Measurements from ENCODE around the gene PEPD.

The PEPD gene

DNA sequence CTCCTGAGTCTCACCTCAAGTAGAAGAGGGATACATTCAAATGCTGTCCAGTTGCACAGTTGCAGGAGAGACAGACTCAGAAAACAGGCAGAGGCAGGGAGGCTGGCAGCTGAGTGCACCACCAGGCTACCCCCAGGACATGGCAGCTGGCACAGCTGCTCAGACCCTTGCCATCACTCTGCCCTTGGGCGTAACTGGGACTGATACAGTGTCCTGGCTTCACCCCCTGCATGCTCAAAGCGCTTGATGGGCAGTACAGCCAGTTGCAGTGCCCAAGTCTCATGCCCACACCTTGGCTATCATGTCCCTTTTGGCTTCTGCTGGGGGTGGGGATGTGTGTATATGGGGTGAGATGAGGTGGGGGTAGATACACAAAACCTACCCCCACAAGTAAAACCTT, 5.5 kb upstream of the PEPD start:
- TF ChIP-seq ZNF274 (IDR thresholded peaks at IDR 0.05; ENCODE audit: low read depth, low read length), result no peak
- H3K4me3 ChIP-seq (ENCODE audit: low read length), result no peak overlapping the region

DNA sequence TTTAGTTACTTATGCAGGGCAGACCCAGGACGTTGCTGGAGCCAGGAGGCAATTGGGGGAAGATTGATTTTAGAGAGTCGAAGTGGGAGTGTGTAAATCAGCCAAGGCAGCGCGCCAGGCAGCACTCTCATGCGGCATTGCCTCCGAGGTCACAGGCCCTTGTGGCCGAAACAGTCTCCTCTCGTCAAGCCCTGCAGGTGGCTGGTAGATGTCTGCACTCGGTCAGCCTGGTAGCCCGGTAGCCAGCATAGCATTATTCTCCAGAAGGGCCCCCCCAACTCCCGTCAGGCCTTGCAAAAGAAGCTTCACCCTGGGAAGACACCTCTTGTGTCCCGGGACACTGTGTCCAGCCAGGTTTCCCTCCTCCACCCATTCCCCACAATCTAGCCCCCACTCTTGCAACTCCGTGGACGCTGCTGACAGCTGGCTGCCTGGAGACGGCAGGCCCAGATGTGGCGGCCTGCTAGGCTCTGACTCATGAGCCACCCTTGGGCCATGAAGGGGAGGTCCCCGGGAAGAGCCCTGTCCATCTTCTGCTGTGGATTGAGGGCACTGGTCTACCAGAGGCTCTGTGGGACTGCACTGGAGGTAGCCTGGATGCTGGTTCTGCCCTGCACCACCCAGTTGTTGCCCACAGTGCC, 2.6 kb upstream of the PEPD start:
- TF ChIP-seq ZNF274 (IDR thresholded peaks at IDR 0.05; ENCODE audit: low read depth, low read length), result no peak
- no peak overlapping the region for H3K4me3 ChIP-seq (ENCODE audit: low read length)

DNA sequence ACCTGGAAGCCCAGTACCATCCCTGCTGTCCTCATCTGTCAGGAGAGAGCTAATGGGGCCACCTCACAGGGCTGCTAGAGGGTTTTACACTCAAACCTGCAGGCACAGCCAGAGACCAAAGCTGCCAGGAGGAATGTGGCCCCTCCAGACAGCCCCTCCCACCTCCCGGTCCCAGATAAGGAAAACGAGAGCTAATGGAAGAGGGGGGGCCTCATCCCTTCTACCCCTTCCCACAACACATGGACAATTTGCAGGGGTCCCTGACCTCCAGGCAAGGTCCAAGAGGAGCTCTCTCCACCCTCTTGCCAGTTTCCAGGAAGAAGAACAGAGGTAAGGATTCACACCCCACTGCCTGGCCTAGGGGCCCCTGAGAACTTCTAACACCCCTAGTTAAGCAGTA, 1.6 kb upstream of the PEPD start:
- no peak for TF ChIP-seq ZNF274 (IDR thresholded peaks at IDR 0.05; ENCODE audit: low read depth, low read length)
- H3K4me3 ChIP-seq (ENCODE audit: low read length), result no peak overlapping the region

DNA sequence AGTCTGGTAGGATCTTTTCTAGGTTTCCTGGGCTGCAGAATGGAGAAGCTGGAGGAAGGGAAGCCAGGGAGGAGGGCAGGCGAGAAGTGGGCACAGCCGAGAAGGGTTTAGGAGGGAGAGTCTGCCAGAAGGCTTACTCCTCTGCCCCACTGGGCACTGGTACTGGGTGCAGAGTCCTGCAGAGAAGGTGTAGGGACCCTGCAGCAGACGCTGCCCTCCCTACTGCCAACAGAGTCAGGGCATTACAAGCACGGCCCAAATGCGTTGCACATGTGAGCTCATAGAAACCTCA, 726 bp upstream of the PEPD start:
- H3K4me3 ChIP-seq (ENCODE audit: low read length), result peak overlapping the region; percentile 67; the same call in 1 of the 2 replicates
- TF ChIP-seq ZNF274 (IDR thresholded peaks at IDR 0.05; ENCODE audit: low read depth, low read length), result no peak

DNA sequence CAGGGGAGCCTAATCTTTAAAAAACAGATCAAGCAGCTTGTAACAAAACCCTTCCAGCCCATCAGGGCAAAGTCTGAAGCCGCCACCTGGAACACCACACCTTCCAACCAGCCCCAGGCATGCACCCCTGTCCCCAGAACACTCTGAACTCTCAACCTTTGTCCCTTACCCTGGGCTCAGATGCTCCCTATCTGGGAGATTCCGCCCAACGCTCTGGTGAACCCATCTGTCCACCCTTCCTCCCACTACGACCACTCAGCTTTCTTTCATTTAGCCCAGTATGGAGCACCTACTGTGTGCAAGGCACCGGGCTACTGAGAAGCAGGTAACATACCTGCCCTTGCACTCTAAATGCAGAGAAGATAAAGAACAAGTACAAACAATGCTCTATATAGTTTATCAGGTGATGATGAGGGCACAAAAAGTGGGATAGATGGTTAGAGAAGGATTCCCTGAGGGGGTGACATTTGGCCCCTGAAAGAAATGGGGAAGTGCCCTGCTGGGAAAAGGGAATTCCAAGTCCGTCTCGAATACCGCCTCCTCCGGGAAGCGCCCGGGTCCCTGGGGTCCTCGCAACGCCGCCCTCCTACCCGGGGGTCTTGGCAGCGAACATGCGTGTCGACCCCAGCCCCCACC, 629 bp downstream of the PEPD start:
- peak overlapping the region; percentile 96 for H3K4me3 ChIP-seq (ENCODE audit: low read length)
- no peak for TF ChIP-seq ZNF274 (IDR thresholded peaks at IDR 0.05; ENCODE audit: low read depth, low read length)

DNA sequence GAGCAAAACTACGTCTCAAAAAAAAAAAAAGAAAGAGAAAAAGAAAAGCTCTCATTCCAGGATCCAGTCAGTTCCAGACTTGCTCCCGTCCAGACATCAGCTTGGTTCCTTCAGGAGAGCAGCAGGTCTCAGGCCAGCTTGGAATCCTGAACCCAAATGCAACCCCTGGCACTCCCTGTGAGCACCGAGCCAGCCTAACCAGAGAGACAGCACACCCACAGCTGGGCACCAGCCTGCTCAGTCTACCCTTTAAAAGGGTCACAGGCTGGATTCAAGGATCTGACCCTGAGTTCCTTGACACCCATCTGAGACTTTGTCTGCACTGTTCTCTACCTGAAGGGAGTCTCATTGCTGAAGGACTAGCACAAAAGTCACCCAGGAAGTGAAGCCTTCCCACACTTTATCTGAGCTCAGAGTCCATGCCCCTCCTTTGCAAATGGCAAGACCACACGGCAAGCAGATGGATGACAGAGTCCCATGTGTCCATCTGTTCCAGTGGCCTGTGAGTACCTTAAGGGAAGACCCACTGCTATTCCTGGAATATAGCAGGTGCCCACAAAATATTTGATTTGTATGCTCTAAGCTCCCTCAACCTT, 1.4 kb downstream of the PEPD start:
- no peak overlapping the region for H3K4me3 ChIP-seq (ENCODE audit: low read length)
- no peak for TF ChIP-seq ZNF274 (IDR thresholded peaks at IDR 0.05; ENCODE audit: low read depth, low read length)

DNA sequence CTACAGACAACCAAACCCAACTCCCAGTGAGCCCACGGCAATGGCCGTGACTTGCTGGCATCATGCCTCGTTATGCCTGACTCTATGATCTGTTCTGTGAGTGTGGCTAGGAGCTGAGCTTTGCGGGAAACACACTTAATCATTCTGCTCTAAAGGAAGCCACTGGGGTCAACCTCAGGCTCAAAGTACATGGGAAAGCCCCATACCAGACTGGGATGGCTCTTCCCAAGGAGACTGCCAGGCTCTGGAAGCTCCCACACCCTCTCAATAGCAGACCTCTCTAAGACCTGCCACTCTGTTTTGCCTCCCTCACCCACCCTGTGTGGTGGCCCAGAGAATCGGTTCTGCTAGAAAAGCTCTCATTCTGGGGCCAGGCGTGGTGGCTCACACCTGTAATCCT, 2.2 kb downstream of the PEPD start:
- TF ChIP-seq ZNF274 (IDR thresholded peaks at IDR 0.05; ENCODE audit: low read depth, low read length), result no peak
- no peak overlapping the region for H3K4me3 ChIP-seq (ENCODE audit: low read length)

DNA sequence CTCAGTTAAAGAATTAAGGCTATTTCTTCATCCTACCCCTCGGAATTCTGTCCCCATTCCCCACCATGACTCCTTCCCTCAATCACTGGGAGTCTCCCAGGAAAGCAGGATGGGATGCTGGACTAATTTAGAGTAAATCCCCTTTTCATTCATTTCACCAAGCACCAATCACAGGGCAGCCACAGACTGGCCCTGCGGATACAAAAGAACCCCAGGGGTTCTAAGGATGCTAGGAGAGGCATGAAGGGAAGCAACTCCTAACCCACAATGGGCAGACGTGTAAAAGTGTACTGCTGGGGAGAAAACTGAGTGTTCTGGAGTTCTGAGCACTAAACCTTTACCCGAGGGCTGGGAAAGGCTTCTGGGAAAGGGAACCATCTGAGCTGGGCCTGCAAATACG, 3.0 kb downstream of the PEPD start:
- no peak for TF ChIP-seq ZNF274 (IDR thresholded peaks at IDR 0.05; ENCODE audit: low read depth, low read length)
- H3K4me3 ChIP-seq (ENCODE audit: low read length), result no peak overlapping the region

DNA sequence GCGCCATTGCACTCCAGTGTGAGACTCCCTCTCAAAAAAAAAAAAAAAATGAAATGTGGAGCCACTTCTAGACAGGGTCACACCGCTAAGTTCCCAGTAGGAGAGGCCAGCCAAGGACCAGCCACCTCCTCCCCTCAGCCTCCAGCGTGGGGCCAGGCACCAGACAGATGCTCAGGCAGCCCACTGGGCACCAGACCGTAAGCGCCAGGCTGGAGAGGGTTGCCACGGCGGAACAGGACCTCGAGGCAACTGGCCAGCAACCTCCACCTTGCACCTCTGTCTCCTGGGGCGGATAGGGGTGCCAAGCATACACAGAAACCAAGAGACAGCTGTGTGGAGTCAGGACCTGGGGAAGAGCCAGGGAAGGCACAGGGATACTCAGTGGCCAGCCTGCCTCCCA, 3.7 kb downstream of the PEPD start:
- no peak for TF ChIP-seq ZNF274 (IDR thresholded peaks at IDR 0.05; ENCODE audit: low read depth, low read length)
- no peak overlapping the region for H3K4me3 ChIP-seq (ENCODE audit: low read length)

DNA sequence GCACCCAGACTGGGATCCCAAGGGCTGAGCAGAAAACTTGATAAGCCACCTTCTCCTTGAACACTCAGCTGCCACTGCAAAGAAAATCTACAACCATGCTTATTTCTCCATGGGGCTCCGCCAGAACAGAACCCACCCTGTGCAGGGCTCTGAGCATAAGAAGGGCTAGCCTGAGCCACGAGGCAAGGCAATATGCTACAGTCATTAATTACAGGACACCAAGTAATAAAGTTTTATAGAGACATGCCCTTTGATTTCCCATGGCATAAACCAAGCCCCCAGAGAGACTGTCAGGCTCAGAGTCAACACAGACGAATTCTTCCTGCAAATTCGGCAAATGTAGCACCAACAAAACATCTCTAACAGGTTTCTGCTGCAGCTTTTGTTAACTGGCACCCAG, 5.7 kb downstream of the PEPD start:
- no peak for TF ChIP-seq ZNF274 (IDR thresholded peaks at IDR 0.05; ENCODE audit: low read depth, low read length)
- no peak overlapping the region for H3K4me3 ChIP-seq (ENCODE audit: low read length)

DNA sequence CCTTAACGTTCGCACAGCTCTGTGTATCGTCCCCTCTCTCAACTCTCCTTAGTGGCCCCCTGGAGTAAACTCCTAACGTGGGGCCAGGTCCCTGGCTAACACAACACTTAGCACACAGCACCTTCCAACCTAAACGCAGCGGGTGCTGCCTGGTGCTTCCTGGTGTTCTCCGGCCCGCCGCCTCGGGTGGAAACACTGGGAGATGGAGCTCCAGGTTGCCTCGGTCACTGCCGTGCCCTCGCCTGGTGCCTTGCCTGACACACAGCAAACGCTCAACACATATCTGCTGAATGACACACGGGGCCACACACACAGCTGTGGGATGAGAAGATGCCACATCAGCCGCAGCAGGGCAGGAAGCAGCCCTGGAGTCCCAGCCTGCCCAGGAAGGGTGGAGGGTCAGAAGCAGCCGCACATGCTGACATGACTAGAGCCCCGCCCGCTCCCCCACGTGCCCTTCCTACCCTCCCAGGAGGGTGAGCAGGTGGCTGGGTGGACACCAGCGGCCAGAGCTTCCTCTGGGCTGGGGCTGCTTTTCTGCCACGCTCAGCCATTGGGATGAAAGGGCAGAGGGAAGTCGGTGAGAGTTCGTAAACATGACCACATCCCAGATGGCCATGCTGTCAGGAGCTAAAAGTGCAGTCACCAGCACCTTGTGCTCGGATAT, 6.6 kb downstream of the PEPD start:
- H3K4me3 ChIP-seq (ENCODE audit: low read length), result no peak overlapping the region
- TF ChIP-seq ZNF274 (IDR thresholded peaks at IDR 0.05; ENCODE audit: low read depth, low read length), result no peak

DNA sequence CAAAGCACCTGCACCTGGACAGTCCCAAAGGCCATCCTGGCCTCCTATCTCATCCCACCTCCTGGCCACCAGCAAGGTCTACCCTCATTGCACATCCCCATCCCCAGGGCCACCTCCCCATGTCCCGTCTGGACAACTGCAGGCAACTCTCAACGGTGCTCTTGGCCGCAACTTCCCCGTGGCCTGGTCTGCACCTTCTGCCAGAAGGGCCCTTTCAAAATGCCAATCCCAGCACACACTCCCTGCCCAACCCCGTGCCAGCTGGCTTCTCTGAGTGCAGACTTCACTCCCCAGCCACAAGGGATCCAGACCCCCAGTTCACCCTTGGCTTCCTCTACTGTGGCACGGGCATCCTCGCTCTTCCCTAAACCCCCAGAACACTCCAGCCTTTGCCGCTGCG, 8.2 kb downstream of the PEPD start:
- TF ChIP-seq ZNF274 (IDR thresholded peaks at IDR 0.05; ENCODE audit: low read depth, low read length), result no peak
- no peak overlapping the region for H3K4me3 ChIP-seq (ENCODE audit: low read length)

DNA sequence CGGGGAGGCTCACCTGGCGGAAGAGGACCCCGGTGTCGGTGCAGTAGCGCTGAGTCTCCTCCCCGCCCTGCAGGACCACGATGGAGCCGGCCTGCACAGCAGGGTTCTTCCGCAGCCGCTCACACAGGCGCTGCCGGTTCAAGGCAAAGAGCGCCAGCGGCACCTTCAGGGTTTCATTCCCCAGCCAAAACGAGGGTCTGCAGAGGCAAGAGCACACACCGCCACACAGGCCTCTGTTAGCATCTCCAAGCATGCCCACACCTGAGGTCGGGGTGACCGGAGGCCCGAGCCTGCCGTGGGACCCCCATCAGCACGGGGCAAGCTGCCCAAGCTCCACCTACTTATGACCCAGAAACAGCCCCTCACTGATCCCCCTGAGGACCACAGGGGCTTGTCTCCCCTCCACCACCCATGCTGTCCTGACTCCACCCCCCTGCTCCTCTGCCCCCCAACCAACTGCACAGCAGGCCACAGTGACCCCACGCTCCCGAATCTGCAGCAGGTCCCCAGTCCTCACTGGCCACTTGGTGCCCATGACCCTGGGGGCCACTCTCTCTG, 8.9 kb downstream of the PEPD start:
- no peak overlapping the region for H3K4me3 ChIP-seq (ENCODE audit: low read length)
- TF ChIP-seq ZNF274 (IDR thresholded peaks at IDR 0.05; ENCODE audit: low read depth, low read length), result no peak

DNA sequence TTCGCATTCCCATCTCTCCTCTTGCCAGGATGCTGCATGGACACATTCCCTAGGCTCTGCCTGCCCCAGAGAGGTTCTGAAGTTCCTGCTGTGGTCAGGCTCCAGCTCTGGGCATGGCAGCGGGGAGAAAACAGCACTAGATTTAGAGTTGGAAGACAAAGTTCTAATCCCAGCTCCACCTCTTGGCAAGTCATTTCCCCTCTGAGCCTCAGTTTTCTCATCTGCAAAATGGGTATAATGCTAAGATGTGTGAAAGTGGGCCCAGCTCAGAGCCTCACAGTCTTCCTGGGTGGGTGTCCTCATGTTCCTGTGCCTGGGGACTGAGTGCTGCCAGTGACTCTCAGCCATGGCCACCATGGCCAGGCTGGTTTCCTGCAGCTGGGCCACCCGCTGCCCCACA, 9.6 kb downstream of the PEPD start:
- TF ChIP-seq ZNF274 (IDR thresholded peaks at IDR 0.05; ENCODE audit: low read depth, low read length), result no peak
- no peak overlapping the region for H3K4me3 ChIP-seq (ENCODE audit: low read length)

DNA sequence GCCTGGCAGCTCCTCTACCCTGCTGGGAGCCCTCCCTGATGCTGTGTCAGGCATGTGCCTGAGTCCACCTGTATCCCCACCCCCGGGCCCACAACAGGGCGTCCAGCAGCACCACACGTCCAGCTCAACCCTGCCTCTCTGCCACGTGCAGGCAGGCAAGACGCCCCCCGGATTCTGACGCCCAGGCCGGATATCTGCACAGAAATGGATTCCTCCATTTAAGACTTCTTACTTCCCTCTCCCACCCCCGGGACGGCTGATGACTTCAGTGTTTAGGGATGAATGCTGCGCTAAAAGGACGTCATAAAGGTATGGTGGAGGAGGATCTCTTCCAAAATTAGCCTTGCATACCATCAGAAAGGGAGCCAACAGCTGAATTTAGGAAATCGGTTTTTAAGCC, 10.2 kb downstream of the PEPD start:
- TF ChIP-seq ZNF274 (IDR thresholded peaks at IDR 0.05; ENCODE audit: low read depth, low read length), result no peak

More for the DNA sequence above, 10.2 kb downstream of the PEPD start:
- H3K4me3 ChIP-seq (ENCODE audit: low read length), result no peak overlapping the region
